ENCODE results near the gene DRD2. TPM values are rescaled to one million over a fixed set of nuclear protein-coding genes. Genes with fewer than 3 reads are reported as not detected.

The DRD2 gene
- total and polyA plus RNA-seq, 2 donors (not counting 3 experiments of a cell fraction or from before 2014, with no cell fraction given) = not detected

DNA sequence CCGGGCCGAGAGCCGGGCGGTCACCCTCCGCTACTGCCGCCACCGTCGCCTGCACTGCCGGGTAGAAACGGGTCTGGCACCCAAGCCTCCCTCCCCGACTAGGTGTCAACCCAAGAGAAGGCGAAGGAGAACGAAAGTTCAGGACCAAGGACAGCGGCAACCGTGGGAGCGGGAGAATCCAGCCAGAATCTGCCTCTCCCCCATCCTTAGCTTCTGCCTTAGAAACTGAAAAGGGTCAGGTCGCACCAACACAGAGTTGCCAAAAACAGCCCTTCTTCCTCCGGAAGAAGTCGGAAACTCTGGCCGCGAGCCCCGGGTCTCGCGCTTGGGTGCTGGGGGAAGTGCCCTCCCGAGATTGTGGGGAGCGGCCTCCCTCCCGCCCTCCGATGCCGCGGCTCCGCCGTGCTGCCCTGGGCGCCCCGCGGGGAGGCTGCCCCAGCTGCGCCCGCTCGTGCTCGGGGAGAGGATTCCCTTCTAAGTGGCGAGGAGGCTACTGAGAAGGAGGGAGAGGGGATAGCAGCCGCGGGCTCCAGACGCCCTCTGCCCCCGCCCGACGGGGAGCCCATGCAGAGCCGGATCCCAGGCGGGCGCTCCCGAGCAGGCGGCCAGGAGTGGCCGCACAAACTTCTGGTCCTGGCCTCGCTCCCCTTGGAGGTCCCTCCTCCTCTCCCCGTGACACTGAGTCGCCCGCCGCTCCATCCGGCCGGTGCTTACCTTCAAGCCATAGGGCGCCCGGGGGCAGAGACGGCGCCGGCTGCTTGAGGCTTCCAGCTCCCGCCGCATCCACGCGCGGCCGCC, 637 bp downstream of the DRD2 start:
- Histone ChIP-seq H3K27me3 (ENCODE audit: control insufficient read depth in 2 of 2, insufficient read depth in 2 of 2, low read length in 2 of 2) (peaks cover 7 to 13% of the 10 kb centered on the region in 2 experiments), H3K9ac (replicated peaks; ENCODE audit: extremely low read depth, insufficient read depth, low read length) (no peak overlapping the region), H3K9me3 (replicated peaks; ENCODE audit: control insufficient read depth, insufficient read depth, low read length) (no peaks in the 10 kb centered on the region), H3K79me2 (ENCODE audit: control insufficient read depth, insufficient read depth, low read length) (no peaks in the 10 kb centered on the region), H3K9me1 (replicated peaks; ENCODE audit: control insufficient read depth, extremely low read depth, insufficient read depth, low read length) (no peaks in the 10 kb centered on the region), H3K4me3 (replicated peaks in 1 of 3; ENCODE audit: insufficient read depth in 1 of 3, low read depth in 1 of 3, low read length in 3 of 3) (no peak overlapping the region), H3K4me1 (ENCODE audit: control insufficient read depth, extremely low read depth, insufficient read depth, low read length) (no peaks in the 10 kb centered on the region), H3K27ac (ENCODE audit: insufficient read depth, low read depth, low read length) (no peak overlapping the region), H3K36me3 (ENCODE audit: control insufficient read depth in 2 of 2, extremely low read depth in 1 of 2, insufficient read depth in 2 of 2, low read length in 2 of 2) (no peaks in the 10 kb centered on the region), H2AFZ (ENCODE audit: low read depth, low read length) (no peak overlapping the region), H3K4me2 (ENCODE audit: insufficient read depth, low read length) (no peak overlapping the region), H4K20me1 (replicated peaks; ENCODE audit: control insufficient read depth, extremely low read depth, insufficient read depth, low read length) (no peaks in the 10 kb centered on the region)
- DNase-seq (ENCODE audit: low read depth, low spot score) = peak; percentile 64
- ChIA-PET POLR2A (no interaction called here), CTCF (interaction anchor here (1.0 to 1.6 kb wide), 2 partner anchors 56 to 185 kb away, joined by 4 read pairs; no protein-coding TSS in a partner anchor)
- TF ChIP-seq EZH2 (IDR thresholded peaks at IDR 0.05; ENCODE audit: borderline replicate concordance, low read depth, low read length, severe bottlenecking) (peak; percentile 91), POLR2AphosphoS5 (IDR thresholded peaks at IDR 0.05; ENCODE audit: insufficient read depth, low read depth, low read length) (no peak)
- dilution Hi-C loops (cut with MboI; ENCODE audit: extremely low pct_ligation_motif_present, low sequenced_read_pairs) = no loop called here
- intact Hi-C loops (cut with micrococcal nuclease) = loop anchor here (5.0 kb wide), 1 partner anchor 162 kb away; the partner anchor contains the start of gene TTC12
- BruUV-seq (replicated peaks) = no TSS peak
- FAIRE-seq = peak; percentile 74

DNA sequence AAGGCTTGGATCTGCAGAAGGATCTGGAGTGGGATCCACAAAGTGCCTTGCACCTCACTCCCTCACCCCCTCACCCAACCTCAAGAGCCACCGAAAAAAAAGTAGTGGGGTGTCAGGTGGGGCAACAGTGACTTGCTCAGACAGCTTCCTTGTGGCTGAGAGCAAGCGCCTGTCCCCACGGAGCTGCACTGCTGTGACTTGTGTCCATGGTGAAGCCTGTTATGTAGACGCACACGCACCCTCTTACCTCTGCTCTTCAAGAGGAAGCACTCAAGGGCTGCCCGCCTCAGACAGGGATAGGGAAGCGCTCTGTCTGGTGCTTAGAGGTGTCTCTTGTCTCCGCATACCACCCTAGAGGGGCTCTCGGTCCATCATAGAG, 1.2 kb downstream of the DRD2 start:
- DNase-seq (ENCODE audit: low read depth, low spot score) = no peak

More for the DNA sequence above, 1.2 kb downstream of the DRD2 start:
- H4K20me1 ChIP-seq (replicated peaks; ENCODE audit: control insufficient read depth, extremely low read depth, insufficient read depth, low read length) = no peaks in the 10 kb centered on the region
- H3K4me1 ChIP-seq (ENCODE audit: control insufficient read depth, extremely low read depth, insufficient read depth, low read length) = no peaks in the 10 kb centered on the region
- H3K9me3 ChIP-seq (replicated peaks; ENCODE audit: control insufficient read depth, insufficient read depth, low read length) = no peaks in the 10 kb centered on the region
- H3K27ac ChIP-seq (ENCODE audit: insufficient read depth, low read depth, low read length) = no peak overlapping the region
- H3K9me1 ChIP-seq (replicated peaks; ENCODE audit: control insufficient read depth, extremely low read depth, insufficient read depth, low read length) = no peaks in the 10 kb centered on the region
- CTCF ChIA-PET = interaction anchor here (1.0 to 1.6 kb wide), 2 partner anchors 56 to 184 kb away, joined by 4 read pairs; no protein-coding TSS in a partner anchor
- no peak overlapping the region for H3K9ac ChIP-seq (replicated peaks; ENCODE audit: extremely low read depth, insufficient read depth, low read length)
- no peak overlapping the region for H3K4me2 ChIP-seq (ENCODE audit: insufficient read depth, low read length)
- H2AFZ ChIP-seq (ENCODE audit: low read depth, low read length) = no peak overlapping the region
- no peak overlapping the region for H3K4me3 ChIP-seq (replicated peaks in 1 of 3; ENCODE audit: insufficient read depth in 1 of 3, low read depth in 1 of 3, low read length in 3 of 3)
- peaks cover 7 to 13% of the 10 kb centered on the region in 2 experiments for H3K27me3 ChIP-seq (ENCODE audit: control insufficient read depth in 2 of 2, insufficient read depth in 2 of 2, low read length in 2 of 2)
- no TSS peak for BruUV-seq (replicated peaks)
- dilution Hi-C loops (cut with MboI; ENCODE audit: extremely low pct_ligation_motif_present, low sequenced_read_pairs) = no loop called here
- no peaks in the 10 kb centered on the region for H3K36me3 ChIP-seq (ENCODE audit: control insufficient read depth in 2 of 2, extremely low read depth in 1 of 2, insufficient read depth in 2 of 2, low read length in 2 of 2)
- no peak for TF ChIP-seq GATA2 (IDR thresholded peaks at IDR 0.05; ENCODE audit: insufficient read depth, insufficient read length, low read depth, low read length)
- TF ChIP-seq POLR2AphosphoS5 (IDR thresholded peaks at IDR 0.05; ENCODE audit: insufficient read depth, low read depth, low read length) = no peak
- TF ChIP-seq FOS (IDR thresholded peaks at IDR 0.05; ENCODE audit: borderline replicate concordance, insufficient read depth, low read length) = no peak
- TF ChIP-seq MAX (IDR thresholded peaks at IDR 0.05; ENCODE audit: insufficient read depth, insufficient read length) = no peak
- TF ChIP-seq MYC (IDR thresholded peaks at IDR 0.05; ENCODE audit: low read depth, low read length) = no peak
- POLR2A ChIA-PET = no interaction called here
- FAIRE-seq = no peak
- intact Hi-C loops (cut with micrococcal nuclease) = loop anchor here (5.0 kb wide), 1 partner anchor 162 kb away; the partner anchor contains the start of gene TTC12
- H3K79me2 ChIP-seq (ENCODE audit: control insufficient read depth, insufficient read depth, low read length) = no peaks in the 10 kb centered on the region

Measured in endothelial cell of umbilical vein (primary cell).